H9 (cell line): ENCODE data around the gene FAM3D. TPM values are rescaled to one million over a fixed set of nuclear protein-coding genes. Genes with fewer than 3 reads are reported as not detected.

ENCODE experiments used
- DNase-seq: peaks from one replicate; pipeline ENCODE4 v3.0.0-alpha.2; 2017
- H2AFZ ChIP-seq: one replicate; pipeline ENCODE4 v1.6.1; 2013; ENCODE audit warnings: mild to moderate bottlenecking, low read length, control low read depth, moderate library complexity
- H2AK5ac ChIP-seq: 2 replicates; pipeline ENCODE4 v1.6.1; 2013; ENCODE audit warnings: low read length, control low read depth, mixed read lengths; ENCODE audit not compliant: insufficient read length
- H2BK120ac ChIP-seq: one replicate; pipeline ENCODE4 v1.6.1; 2013; ENCODE audit warnings: low read depth, mild to moderate bottlenecking, low read length, control low read depth, inconsistent platforms; ENCODE audit not compliant: poor library complexity, severe bottlenecking
- H2BK12ac ChIP-seq: 2 replicates; pipeline ENCODE4 v1.6.1; 2013; ENCODE audit warnings: low read length, control low read depth, mixed read lengths, low read depth; ENCODE audit not compliant: insufficient read length
- H2BK15ac ChIP-seq: 2 replicates; pipeline ENCODE4 v1.6.1; 2013; ENCODE audit warnings: low read depth, low read length, control low read depth
- H2BK20ac ChIP-seq: one replicate; pipeline ENCODE4 v1.6.1; 2013; ENCODE audit warnings: low read depth, mild to moderate bottlenecking, low read length, control low read depth, inconsistent platforms; ENCODE audit not compliant: poor library complexity, severe bottlenecking
- H2BK5ac ChIP-seq: 2 replicates; pipeline ENCODE4 v1.6.1; 2013; ENCODE audit warnings: low read length, control low read depth, mixed read lengths; ENCODE audit not compliant: insufficient read length
- H3K14ac ChIP-seq: 2 replicates; pipeline ENCODE4 v1.6.1; 2013; ENCODE audit warnings: low read length, control low read depth; ENCODE audit not compliant: insufficient read depth
- H3K18ac ChIP-seq: 2 replicates; pipeline ENCODE4 v1.6.1; 2013; ENCODE audit warnings: low read depth, mild to moderate bottlenecking, mixed read lengths, low read length, control low read depth; ENCODE audit not compliant: insufficient read length
- H3K23ac ChIP-seq: 2 replicates; pipeline ENCODE4 v1.6.1; 2013; ENCODE audit warnings: low read length, control low read depth, mixed read lengths, low read depth; ENCODE audit not compliant: insufficient read length
- H3K23me2 ChIP-seq: 2 replicates; pipeline ENCODE4 v1.6.1; 2013; ENCODE audit warnings: low read depth, mild to moderate bottlenecking, mixed read lengths, low read length, control low read depth; ENCODE audit not compliant: insufficient read length, poor library complexity, severe bottlenecking
- H3K27ac ChIP-seq: 2 replicates; pipeline ENCODE4 v1.5.1; 2013; ENCODE audit warnings: low read length, control low read depth, mixed read lengths, low read depth; ENCODE audit not compliant: insufficient read length
- H3K27me3 ChIP-seq: 2 replicates; pipeline ENCODE4 v1.6.1; 2013; ENCODE audit warnings: low read length, control low read depth, inconsistent platforms; ENCODE audit not compliant: insufficient read depth
- H3K4ac ChIP-seq: 2 replicates; pipeline ENCODE4 v1.6.1; 2013; ENCODE audit warnings: low read depth, mild to moderate bottlenecking, control low read depth, inconsistent platforms, low read length, moderate library complexity
- H3K4me1 ChIP-seq: 2 replicates; pipeline ENCODE4 v1.6.1; 2013; ENCODE audit warnings: low read length, control low read depth, inconsistent platforms; ENCODE audit not compliant: insufficient read depth
- H3K4me2 ChIP-seq: 2 replicates; pipeline ENCODE4 v1.6.1; 2013; ENCODE audit warnings: low read length, control low read depth, mixed read lengths; ENCODE audit not compliant: insufficient read length, insufficient read depth
- H3K56ac ChIP-seq: 2 replicates; pipeline ENCODE4 v1.6.1; 2013; ENCODE audit warnings: low read depth, mild to moderate bottlenecking, mixed read lengths, low read length, control low read depth; ENCODE audit not compliant: insufficient read length
- H3K79me1 ChIP-seq: 2 replicates; pipeline ENCODE4 v1.6.1; 2013; ENCODE audit warnings: low read depth, mild to moderate bottlenecking, moderate library complexity, low read length, control low read depth, inconsistent platforms; ENCODE audit not compliant: insufficient read depth, poor library complexity, severe bottlenecking
- H3K79me2 ChIP-seq: 2 replicates; pipeline ENCODE4 v1.6.1; 2013; ENCODE audit warnings: low read length, control low read depth, inconsistent platforms; ENCODE audit not compliant: insufficient read depth
- H3K9ac ChIP-seq: 2 replicates; pipeline ENCODE4 v1.6.1; 2013; ENCODE audit warnings: low read length, control low read depth, mixed read lengths; ENCODE audit not compliant: insufficient read length; ENCODE audit errors: extremely low read depth
- H3K9me3 ChIP-seq: one replicate; pipeline ENCODE4 v1.6.1; 2013; ENCODE audit warnings: low read depth, low read length, inconsistent platforms; ENCODE audit not compliant: control insufficient read depth
- H3T11ph ChIP-seq: one replicate; pipeline ENCODE4 v1.6.1; 2013; ENCODE audit warnings: mild to moderate bottlenecking, low read length, control low read depth, inconsistent platforms
- H4K20me1 ChIP-seq: one replicate; pipeline ENCODE4 v1.6.1; 2013; ENCODE audit not compliant: control insufficient read depth, insufficient read length, insufficient read depth
- H4K5ac ChIP-seq: 2 replicates; pipeline ENCODE4 v1.6.1; 2013; ENCODE audit warnings: low read depth, mild to moderate bottlenecking, mixed read lengths, low read length, control low read depth; ENCODE audit not compliant: insufficient read length
- H4K8ac ChIP-seq: replicated peaks from 2 replicates; pipeline ENCODE4 v1.6.1; 2013; ENCODE audit warnings: low read length, control low read depth, mixed read lengths, low read depth; ENCODE audit not compliant: insufficient read length
- H4K91ac ChIP-seq: 2 replicates; pipeline ENCODE4 v1.6.1; 2013; ENCODE audit warnings: low read depth, mild to moderate bottlenecking, moderate library complexity, mixed read lengths, low read length, control low read depth; ENCODE audit not compliant: insufficient read length
- H3K27ac Mint-ChIP-seq, 3 experiments: 2 replicates in 2 of 3; 3 replicates in 1 of 3; pipeline ENCODE4 v1.8.0; 2020 to 2021; ENCODE audit warnings: mixed read lengths in 3 of 3, mild to moderate bottlenecking in 1 of 3, moderate library complexity in 1 of 3
- H3K27me3 Mint-ChIP-seq: 2 replicates; pipeline ENCODE4 v1.8.0; 2021; ENCODE audit warnings: low read depth, mild to moderate bottlenecking, moderate library complexity, mixed read lengths
- H3K36me3 Mint-ChIP-seq, 3 experiments: 2 replicates in 2 of 3; 3 replicates in 1 of 3; pipeline ENCODE4 v1.8.0; 2020 to 2021; ENCODE audit warnings: low read depth in 3 of 3, mixed read lengths in 3 of 3; ENCODE audit not compliant: insufficient read depth in 1 of 3
- H3K4me1 Mint-ChIP-seq, 2 experiments: 2 replicates each; pipeline ENCODE4 v1.8.0; 2020; ENCODE audit warnings: mixed read lengths in 2 of 2
- H3K4me3 Mint-ChIP-seq, 2 experiments: 2 replicates in 1 of 2; 3 replicates in 1 of 2; pipeline ENCODE4 v1.8.0; 2020 to 2021; ENCODE audit warnings: mild to moderate bottlenecking in 2 of 2, mixed read lengths in 2 of 2, moderate library complexity in 1 of 2
- H3K9me3 Mint-ChIP-seq, 2 experiments: 2 replicates in 1 of 2; 3 replicates in 1 of 2; pipeline ENCODE4 v1.8.0; 2020; ENCODE audit warnings: mild to moderate bottlenecking in 2 of 2, mixed read lengths in 2 of 2, moderate library complexity in 1 of 2
- CTCF ChIP-seq: fragments of 200-600 bp; sonication (generic); conservative IDR thresholded peaks from 3 replicates; pipeline ENCODE4 v1.8.0; 2021; ENCODE audit warnings: antibody characterized with exemption, mild to moderate bottlenecking
- WGBS: extraction: QIAGEN DNeasy Blood & Tissue Kit; methylation state at CpG from one replicate; pipeline ENCODE4 v1.1.7; 2013; ENCODE audit warnings: missing lambda C conversion rate, low lambda C conversion rate, mixed read lengths; ENCODE audit not compliant: insufficient read length; ENCODE audit errors: extremely low coverage; 5-methylcytosine and 5-hydroxymethylcytosine counted together
- total RNA-seq: library from RNA; stranded (reverse); gene quantifications from 2 replicates; pipeline ENCODE4 v1.2.1, GENCODE V29; 2021

FAM3D gene
- total RNA-seq, 1 experiment from 2014 or later: not detected

GRCh38 chr3:58612830-58613229 is 53.7 kb downstream of the FAM3D start:
- no peak overlapping the region for H2BK20ac ChIP-seq
- H3K9me3 ChIP-seq: no peaks in the 10 kb centered on the region
- WGBS: no CpG with 5 or more reads among the region's 9 CpGs
- no peak overlapping the region for H3K27ac ChIP-seq
- Mint-ChIP-seq H3K36me3 (no peaks in the 10 kb centered on the region), H3K27ac (no peak overlapping the region), H3K4me1 (peaks cover 6 to 11% of the 10 kb centered on the region in 2 experiments), H3K27me3 (peaks cover 4% of the 10 kb centered on the region), H3K4me3 (no peak overlapping the region), H3K9me3 (no peaks in the 10 kb centered on the region)
- H2BK15ac ChIP-seq: no peak overlapping the region
- H4K91ac ChIP-seq: no peak overlapping the region
- H2AK5ac ChIP-seq: no peak overlapping the region
- H2BK5ac ChIP-seq: no peak overlapping the region
- DNase-seq: no peak
- no peak overlapping the region for H2BK120ac ChIP-seq
- no peaks in the 10 kb centered on the region for H4K20me1 ChIP-seq
- H2BK12ac ChIP-seq: no peak overlapping the region
- H3T11ph ChIP-seq: no peak overlapping the region
- no peaks in the 10 kb centered on the region for H3K27me3 ChIP-seq
- H3K4ac ChIP-seq: no peak overlapping the region
- H3K56ac ChIP-seq: no peak overlapping the region
- H4K8ac ChIP-seq: no peak overlapping the region
- no peaks in the 10 kb centered on the region for H3K23me2 ChIP-seq
- H3K18ac ChIP-seq: no peak overlapping the region
- H3K14ac ChIP-seq: no peak overlapping the region
- H3K23ac ChIP-seq: no peak overlapping the region
- no peaks in the 10 kb centered on the region for H3K4me1 ChIP-seq
- no peak overlapping the region for H4K5ac ChIP-seq
- H3K9ac ChIP-seq: no peak overlapping the region
- no peak for TF ChIP-seq CTCF
- H3K4me2 ChIP-seq: no peak overlapping the region
- H2AFZ ChIP-seq: no peak overlapping the region
- no peaks in the 10 kb centered on the region for H3K79me1 ChIP-seq
- H3K79me2 ChIP-seq: no peaks in the 10 kb centered on the region
